ENCODE measurements around the gene KSR1. TPM values are rescaled to one million over a fixed set of nuclear protein-coding genes. Genes with fewer than 3 reads are reported as not detected.

Gene KSR1
- polyA plus RNA-seq, 1 donor from 2014 or later, result 9.2 TPM

- H3K36me3 ChIP-seq (ENCODE audit: insufficient read depth, low read length), result no peaks in the 10 kb centered on the region
- no peaks in the 10 kb centered on the region for H3K9me3 ChIP-seq (ENCODE audit: low read length)
- H3K4me3 ChIP-seq (ENCODE audit: low read length), result no peak overlapping the region
- no peaks in the 10 kb centered on the region for H3K9me2 ChIP-seq (ENCODE audit: insufficient read depth, low read length)
- no peak overlapping the region for H2AFZ ChIP-seq (ENCODE audit: low read depth, low read length)
- H3K79me2 ChIP-seq (replicated peaks; ENCODE audit: insufficient read depth, low read length), result no peaks in the 10 kb centered on the region
- H3F3A ChIP-seq (ENCODE audit: insufficient read depth, low read length, poor library complexity, severe bottlenecking), result no peaks in the 10 kb centered on the region
- no peaks in the 10 kb centered on the region for H3K27me3 ChIP-seq (ENCODE audit: insufficient read depth, low read depth, low read length)
- no peak overlapping the region for H3K9ac ChIP-seq (ENCODE audit: low read length)
- TF ChIP-seq EZH2 (IDR thresholded peaks at IDR 0.05; ENCODE audit: borderline replicate concordance, insufficient read depth, low read length, poor library complexity, severe bottlenecking) (no peak), SMC3 (conservative IDR thresholded peaks at IDR 0.05; ENCODE audit: poor library complexity) (no peak), REST (IDR thresholded peaks at IDR 0.05; ENCODE audit: borderline replicate concordance) (no peak), POLR2AphosphoS5 (IDR thresholded peaks at IDR 0.05) (no peak), RAD21 (conservative IDR thresholded peaks at IDR 0.05) (no peak), CTCF (IDR thresholded peaks at IDR 0.05; ENCODE audit: poor library complexity, severe bottlenecking) (no peak), EP300 (conservative IDR thresholded peaks at IDR 0.05; ENCODE audit: poor library complexity, severe bottlenecking) (no peak), MXI1 (conservative IDR thresholded peaks at IDR 0.05; ENCODE audit: poor library complexity, severe bottlenecking) (no peak), TAF1 (IDR thresholded peaks at IDR 0.05; ENCODE audit: low read depth) (no peak)
- no peak overlapping the region for H3K27ac ChIP-seq (ENCODE audit: low read length)
- H3K4me2 ChIP-seq (ENCODE audit: low read length), result no peak overlapping the region
- no peaks in the 10 kb centered on the region for H4K20me1 ChIP-seq (ENCODE audit: insufficient read depth)
These were observed 13.5 kb upstream of the KSR1 start for GRCh38 chr17:27442702-27443101.

GRCh38 chr17:27443491-27443890 is 12.8 kb upstream of the KSR1 start:
- no peaks in the 10 kb centered on the region for H3F3A ChIP-seq (ENCODE audit: insufficient read depth, low read length, poor library complexity, severe bottlenecking)
- H3K9me2 ChIP-seq (ENCODE audit: insufficient read depth, low read length), result no peaks in the 10 kb centered on the region
- H2AFZ ChIP-seq (ENCODE audit: low read depth, low read length), result no peak overlapping the region
- no peaks in the 10 kb centered on the region for H3K27me3 ChIP-seq (ENCODE audit: insufficient read depth, low read depth, low read length)
- no peak overlapping the region for H3K4me3 ChIP-seq (ENCODE audit: low read length)
- no peaks in the 10 kb centered on the region for H3K9me3 ChIP-seq (ENCODE audit: low read length)
- no peaks in the 10 kb centered on the region for H3K36me3 ChIP-seq (ENCODE audit: insufficient read depth, low read length)
- no peaks in the 10 kb centered on the region for H3K79me2 ChIP-seq (replicated peaks; ENCODE audit: insufficient read depth, low read length)
- H3K9ac ChIP-seq (ENCODE audit: low read length), result no peak overlapping the region
- no peak overlapping the region for H3K27ac ChIP-seq (ENCODE audit: low read length)
- no peak for TF ChIP-seq POLR2AphosphoS5 (IDR thresholded peaks at IDR 0.05)
- TF ChIP-seq TAF1 (IDR thresholded peaks at IDR 0.05; ENCODE audit: low read depth), result no peak
- no peak for TF ChIP-seq REST (IDR thresholded peaks at IDR 0.05; ENCODE audit: borderline replicate concordance)
- no peak for TF ChIP-seq SMC3 (conservative IDR thresholded peaks at IDR 0.05; ENCODE audit: poor library complexity)
- no peak for TF ChIP-seq MXI1 (conservative IDR thresholded peaks at IDR 0.05; ENCODE audit: poor library complexity, severe bottlenecking)
- no peak for TF ChIP-seq EZH2 (IDR thresholded peaks at IDR 0.05; ENCODE audit: borderline replicate concordance, insufficient read depth, low read length, poor library complexity, severe bottlenecking)
- TF ChIP-seq EP300 (conservative IDR thresholded peaks at IDR 0.05; ENCODE audit: poor library complexity, severe bottlenecking), result no peak
- no peak for TF ChIP-seq CTCF (IDR thresholded peaks at IDR 0.05; ENCODE audit: poor library complexity, severe bottlenecking)
- no peak for TF ChIP-seq RAD21 (conservative IDR thresholded peaks at IDR 0.05)
- no peaks in the 10 kb centered on the region for H4K20me1 ChIP-seq (ENCODE audit: insufficient read depth)
- no peak overlapping the region for H3K4me2 ChIP-seq (ENCODE audit: low read length)
